PC-3 (cell line): Measurements from ENCODE around the gene PRDM2. TPM values are rescaled to one million over a fixed set of nuclear protein-coding genes. Genes with fewer than 3 reads are reported as not detected.

Source experiments
- ATAC-seq: fragments of 200-7000 bp; cut with Tn5 transposase; 2 replicates; pipeline ENCODE4 v1.9.1; 2020; ENCODE audit warnings: mild to moderate bottlenecking, moderate library complexity
- BruUV-seq: library from RNA; stranded (reverse); fragments of 400-500 nt; replicated peaks from 2 replicates; lab custom pipeline; 2021; lab: Mats Ljungman, UMichigan
- CTCF ChIA-PET: fragments of 300-600 bp; sonication (Branson Sonifier 250); formaldehyde crosslinking; loops from one replicate; lab custom pipeline; 2022; ENCODE audit warnings: antibody characterized with exemption; lab: Charles Lee
- POLR2A ChIA-PET: fragments of 300-600 bp; sonication (Branson Sonifier 250); formaldehyde crosslinking; loops from one replicate; lab custom pipeline; 2022; ENCODE audit warnings: antibody characterized with exemption; ENCODE audit not compliant: unreplicated experiment; lab: Charles Lee
- DNase-seq: peaks from one replicate; pipeline ENCODE4 v3.0.0-alpha.2; 2015
- H2AFZ ChIP-seq: fragments of 300-600 bp; sonication (generic); 2 replicates; pipeline ENCODE4 v1.6.0; 2016; ENCODE audit warnings: antibody characterized with exemption, low read length
- H3F3A ChIP-seq: fragments of 300-600 bp; sonication (generic); one replicate; pipeline ENCODE4 v1.6.0; 2017; ENCODE audit warnings: antibody characterized with exemption, low read length, control low read depth, mild to moderate bottlenecking; ENCODE audit not compliant: unreplicated experiment
- H3K27ac ChIP-seq: fragments of 300-600 bp; sonication (generic); 2 replicates; pipeline ENCODE4 v1.5.1; 2016; ENCODE audit warnings: mild to moderate bottlenecking, low read length
- H3K27me3 ChIP-seq: fragments of 300-600 bp; sonication (generic); 2 replicates; pipeline ENCODE4 v1.6.1; 2016; ENCODE audit warnings: low read length, mixed read lengths
- H3K36me3 ChIP-seq: fragments of 300-600 bp; sonication (generic); 2 replicates; pipeline ENCODE4 v1.6.1; 2016; ENCODE audit warnings: low read depth, mixed run types, low read length, mixed read lengths
- H3K4me1 ChIP-seq: fragments of 300-600 bp; sonication (generic); 2 replicates; pipeline ENCODE4 v1.5.1; 2016; ENCODE audit warnings: low read length; ENCODE audit not compliant: insufficient read depth
- H3K4me2 ChIP-seq: fragments of 300-600 bp; sonication (generic); 2 replicates; pipeline ENCODE4 v1.6.0; 2016; ENCODE audit warnings: low read length
- H3K4me3 ChIP-seq: fragments of 300-600 bp; sonication (generic); 2 replicates; pipeline ENCODE4 v1.5.1; 2016; ENCODE audit warnings: mild to moderate bottlenecking, low read length, mixed read lengths
- H3K79me2 ChIP-seq: fragments of 300-600 bp; sonication (generic); 2 replicates; pipeline ENCODE4 v1.6.1; 2017; ENCODE audit warnings: low read length, mixed read lengths
- H3K9ac ChIP-seq: fragments of 300-600 bp; sonication (generic); 2 replicates; pipeline ENCODE4 v1.6.0; 2016; ENCODE audit warnings: mild to moderate bottlenecking, low read length
- H3K9me2 ChIP-seq: fragments of 300-600 bp; sonication (generic); replicated peaks from 2 replicates; pipeline ENCODE4 v1.6.1; 2016; ENCODE audit warnings: mixed run types, low read length, mixed read lengths
- H3K9me3 ChIP-seq: fragments of 300-600 bp; sonication (generic); 2 replicates; pipeline ENCODE4 v1.6.1; 2016; ENCODE audit warnings: low read length, mixed read lengths
- H4K20me1 ChIP-seq: fragments of 300-600 bp; sonication (generic); 2 replicates; pipeline ENCODE4 v1.6.1; 2016; ENCODE audit warnings: low read length, mixed read lengths
- CTCF ChIP-seq: fragments of 300-600 bp; sonication (generic); conservative IDR thresholded peaks from 2 replicates; pipeline ENCODE4 v1.5.1; 2017; ENCODE audit warnings: antibody characterized with exemption, low read depth, mild to moderate bottlenecking, low read length
- EZH2 ChIP-seq: fragments of 300-600 bp; sonication (generic); IDR thresholded peaks from one replicate; pipeline ENCODE4 v1.6.1; 2017; ENCODE audit warnings: antibody characterized with exemption, mild to moderate bottlenecking, low read length; ENCODE audit not compliant: unreplicated experiment
- EZH2phosphoT487 ChIP-seq: fragments of 300-600 bp; sonication (generic); IDR thresholded peaks from 2 replicates; pipeline ENCODE4 v1.6.1; 2018; ENCODE audit warnings: mild to moderate bottlenecking, antibody characterized with exemption, low read length, borderline replicate concordance
- intact Hi-C: fragments of 100-400 bp; cut with micrococcal nuclease; formaldehyde crosslinking; loops from 2 replicates; pipeline ENCODE4 v1.9.0; 2023
- total RNA-seq: library from RNA; depleted of rRNA; stranded (reverse); fragments of >200 nt; gene quantifications from 2 replicates; pipeline ENCODE4 v1.2.3, GENCODE V29; 2014

The PRDM2 gene
- total RNA-seq, 1 experiment from 2014 or later, result 9.4 TPM

- POLR2A ChIA-PET, result no interaction called here
- Histone ChIP-seq H3K79me2 (no peaks in the 10 kb centered on the region), H3K4me2 (no peak overlapping the region), H3K36me3 (no peaks in the 10 kb centered on the region), H3K4me1 (peaks cover 7% of the 10 kb centered on the region), H4K20me1 (no peaks in the 10 kb centered on the region), H2AFZ (no peak overlapping the region), H3K9ac (no peak overlapping the region), H3K4me3 (no peak overlapping the region), H3K9me3 (no peaks in the 10 kb centered on the region), H3K27ac (no peak overlapping the region), H3K27me3 (no peaks in the 10 kb centered on the region), H3K9me2 (no peaks in the 10 kb centered on the region), H3F3A (no peaks in the 10 kb centered on the region)
- ATAC-seq (no peak), DNase-seq (no peak)
- CTCF ChIA-PET, result no interaction called here
- no TSS peak for BruUV-seq
- no peak for TF ChIP-seq EZH2
- TF ChIP-seq EZH2phosphoT487, result no peak
- TF ChIP-seq CTCF, result no peak
- intact Hi-C loops, result no loop called here
Observed at GRCh38 chr1:13832100-13832499, 132.1 kb downstream of the PRDM2 start.

- Histone ChIP-seq H3F3A (no peaks in the 10 kb centered on the region), H3K9me3 (no peaks in the 10 kb centered on the region), H3K9ac (no peak overlapping the region), H3K36me3 (no peaks in the 10 kb centered on the region), H3K4me1 (peaks cover 7% of the 10 kb centered on the region), H3K27ac (no peak overlapping the region), H3K79me2 (no peaks in the 10 kb centered on the region), H2AFZ (no peak overlapping the region), H3K4me2 (no peak overlapping the region), H3K4me3 (no peak overlapping the region), H3K27me3 (no peaks in the 10 kb centered on the region), H4K20me1 (no peaks in the 10 kb centered on the region), H3K9me2 (no peaks in the 10 kb centered on the region)
- ATAC-seq (no peak), DNase-seq (no peak)
- TF ChIP-seq EZH2 (no peak), EZH2phosphoT487 (no peak), CTCF (no peak)
- CTCF ChIA-PET, result no interaction called here
- POLR2A ChIA-PET, result no interaction called here
- intact Hi-C loops, result no loop called here
- BruUV-seq, result no TSS peak
Observed at GRCh38 chr1:13832536-13832935, 132.5 kb downstream of the PRDM2 start.

GRCh38 chr1:13836136-13836535, 136.1 kb downstream of the PRDM2 start:
- CTCF ChIA-PET, result no interaction called here
- POLR2A ChIA-PET, result no interaction called here
- ATAC-seq, result no peak
- Histone ChIP-seq H3K79me2 (no peaks in the 10 kb centered on the region), H3K9ac (no peak overlapping the region), H3K4me1 (no peaks in the 10 kb centered on the region), H4K20me1 (no peaks in the 10 kb centered on the region), H3K27me3 (no peaks in the 10 kb centered on the region), H3K36me3 (no peaks in the 10 kb centered on the region), H3K9me3 (no peaks in the 10 kb centered on the region), H3F3A (no peaks in the 10 kb centered on the region), H3K4me2 (no peak overlapping the region), H3K27ac (no peak overlapping the region), H3K4me3 (no peak overlapping the region), H2AFZ (no peak overlapping the region), H3K9me2 (no peaks in the 10 kb centered on the region)
- intact Hi-C loops, result no loop called here
- no TSS peak for BruUV-seq
- no peak for DNase-seq
- no peak for TF ChIP-seq EZH2phosphoT487
- TF ChIP-seq CTCF, result no peak
- TF ChIP-seq EZH2, result no peak
